DOHH2 (cell line): ENCODE results near the gene HIVEP1.

Source experiments
- H3F3A ChIP-seq: fragments of 200-600 bp; sonication (generic), shearing (Covaris generic); 2 replicates; pipeline ENCODE4 v1.6.0; 2016; ENCODE audit warnings: antibody characterized with exemption, mild to moderate bottlenecking; ENCODE audit not compliant: control insufficient read depth, insufficient read depth
- H3K27ac ChIP-seq: fragments of 200-600 bp; sonication (generic); 2 replicates; pipeline ENCODE4 v1.5.1; 2014; ENCODE audit warnings: low read depth, mild to moderate bottlenecking, low read length, moderate library complexity
- H3K27me3 ChIP-seq: fragments of 200-600 bp; sonication (generic); 2 replicates; pipeline ENCODE4 v1.6.1; 2014; ENCODE audit warnings: mild to moderate bottlenecking, low read length, mixed read lengths; ENCODE audit not compliant: control insufficient read depth
- H3K36me3 ChIP-seq: fragments of 200-600 bp; sonication (generic); 2 replicates; pipeline ENCODE4 v1.6.1; 2014; ENCODE audit warnings: mild to moderate bottlenecking, low read length, moderate library complexity, mixed read lengths; ENCODE audit not compliant: control insufficient read depth
- H3K4me1 ChIP-seq: fragments of 200-600 bp; sonication (generic); 2 replicates; pipeline ENCODE4 v1.6.1; 2014; ENCODE audit warnings: mild to moderate bottlenecking, low read length, mixed read lengths; ENCODE audit not compliant: control insufficient read depth
- H3K4me2 ChIP-seq: fragments of 200-600 bp; sonication (generic); 2 replicates; pipeline ENCODE4 v1.6.0; 2014; ENCODE audit warnings: mild to moderate bottlenecking, low read length, moderate library complexity
- H3K4me3 ChIP-seq: fragments of 200-600 bp; sonication (generic); 2 replicates; pipeline ENCODE4 v1.5.1; 2014; ENCODE audit warnings: mild to moderate bottlenecking, low read length, mixed read lengths
- H3K79me2 ChIP-seq: fragments of 200-600 bp; sonication (generic); 2 replicates; pipeline ENCODE4 v1.6.1; 2014; ENCODE audit warnings: mild to moderate bottlenecking, low read length, mixed read lengths; ENCODE audit not compliant: control insufficient read depth
- H3K9me2 ChIP-seq: fragments of 200-600 bp; sonication (generic); replicated peaks from 2 replicates; pipeline ENCODE4 v1.6.1; 2014; ENCODE audit warnings: mild to moderate bottlenecking, low read length, mixed read lengths; ENCODE audit not compliant: control insufficient read depth
- H3K9me3 ChIP-seq: fragments of 200-600 bp; sonication (generic); 2 replicates; pipeline ENCODE4 v1.6.1; 2014; ENCODE audit warnings: antibody characterized with exemption, low read length, mixed read lengths; ENCODE audit not compliant: control insufficient read depth, insufficient read depth
- H4K20me1 ChIP-seq: fragments of 200-600 bp; sonication (generic); 2 replicates; pipeline ENCODE4 v1.6.0; 2014; ENCODE audit warnings: low read depth, mild to moderate bottlenecking, antibody characterized with exemption, low read length, moderate library complexity; ENCODE audit not compliant: control insufficient read depth, insufficient read depth
- CTCF ChIP-seq: fragments of 200-600 bp; sonication (generic); IDR thresholded peaks from one replicate; pipeline ENCODE4 v1.5.1; 2014; ENCODE audit warnings: antibody characterized with exemption, mild to moderate bottlenecking, low read depth, low read length; ENCODE audit not compliant: poor library complexity, severe bottlenecking
- EZH2phosphoT487 ChIP-seq: fragments of 200-600 bp; sonication (generic); IDR thresholded peaks from 2 replicates; pipeline ENCODE4 v1.6.1; 2017; ENCODE audit warnings: borderline replicate concordance, mild to moderate bottlenecking, antibody characterized with exemption, low read length, moderate library complexity, mixed read lengths

Gene HIVEP1

GRCh38 chr6:12200015-12200564 lies 188.0 kb downstream of the HIVEP1 start:
- no peaks in the 10 kb centered on the region for H4K20me1 ChIP-seq
- no peak overlapping the region for H3K4me3 ChIP-seq
- no peaks in the 10 kb centered on the region for H3K79me2 ChIP-seq
- H3K9me3 ChIP-seq, result no peaks in the 10 kb centered on the region
- no peaks in the 10 kb centered on the region for H3K27me3 ChIP-seq
- H3K27ac ChIP-seq, result no peak overlapping the region
- H3K4me1 ChIP-seq, result no peaks in the 10 kb centered on the region
- no peak overlapping the region for H3K4me2 ChIP-seq
- H3K36me3 ChIP-seq, result no peaks in the 10 kb centered on the region
- H3F3A ChIP-seq, result no peaks in the 10 kb centered on the region
- no peak for TF ChIP-seq EZH2phosphoT487
- no peak for TF ChIP-seq CTCF
- no peaks in the 10 kb centered on the region for H3K9me2 ChIP-seq

DNA sequence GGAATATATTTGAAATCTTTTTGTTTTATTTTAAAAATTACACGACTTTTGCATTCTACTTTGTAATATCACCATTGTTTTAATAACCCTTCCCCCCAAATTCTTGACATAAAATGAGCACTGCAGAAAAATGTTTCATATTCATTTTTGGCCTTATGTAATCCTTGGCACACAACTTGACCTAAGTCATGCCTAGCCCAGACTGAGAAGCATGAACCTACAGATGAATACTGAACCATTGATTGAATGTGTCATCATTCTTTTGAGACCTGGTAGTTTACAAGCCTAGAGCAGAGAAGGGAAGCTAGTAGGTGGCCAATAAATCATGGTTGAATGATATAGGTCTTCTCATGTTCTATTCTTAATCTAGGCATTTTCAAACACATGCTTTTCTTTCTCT lies 188.6 kb downstream of the HIVEP1 start:
- Histone ChIP-seq H3K9me3 (no peaks in the 10 kb centered on the region), H3K79me2 (no peaks in the 10 kb centered on the region), H3K27ac (no peak overlapping the region), H3K9me2 (no peaks in the 10 kb centered on the region), H3K4me3 (no peak overlapping the region), H3K4me2 (no peak overlapping the region), H3F3A (no peaks in the 10 kb centered on the region), H3K27me3 (no peaks in the 10 kb centered on the region), H3K4me1 (no peaks in the 10 kb centered on the region), H3K36me3 (no peaks in the 10 kb centered on the region), H4K20me1 (no peaks in the 10 kb centered on the region)
- TF ChIP-seq CTCF (no peak), EZH2phosphoT487 (no peak)

DNA sequence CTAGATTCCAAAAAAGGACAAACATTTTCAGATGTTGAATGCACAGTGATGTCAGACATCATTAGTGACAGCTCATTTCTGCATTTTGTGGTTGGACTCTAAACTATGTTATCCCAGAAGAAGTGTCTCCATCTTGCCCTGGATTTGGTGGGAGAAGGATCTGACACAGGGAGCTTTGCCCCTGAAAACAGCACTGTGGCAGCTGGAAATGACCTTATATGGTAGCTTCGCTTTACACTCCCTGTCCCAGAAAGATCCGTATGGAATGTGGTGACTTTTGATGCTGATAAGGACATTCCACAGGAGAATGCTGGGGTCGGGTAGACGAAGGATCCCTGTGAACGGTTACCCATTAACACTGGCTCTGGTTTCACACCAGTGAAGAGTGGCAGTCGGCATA lies 190.9 kb downstream of the HIVEP1 start:
- no peak overlapping the region for H3K27ac ChIP-seq

More for the DNA sequence above, 190.9 kb downstream of the HIVEP1 start:
- H3K9me3 ChIP-seq, result no peaks in the 10 kb centered on the region
- no peaks in the 10 kb centered on the region for H3F3A ChIP-seq
- H3K4me1 ChIP-seq, result no peaks in the 10 kb centered on the region
- no peaks in the 10 kb centered on the region for H4K20me1 ChIP-seq
- H3K4me2 ChIP-seq, result no peak overlapping the region
- H3K9me2 ChIP-seq, result no peaks in the 10 kb centered on the region
- H3K4me3 ChIP-seq, result no peak overlapping the region
- no peaks in the 10 kb centered on the region for H3K79me2 ChIP-seq
- H3K36me3 ChIP-seq, result no peaks in the 10 kb centered on the region
- TF ChIP-seq CTCF, result no peak
- no peak for TF ChIP-seq EZH2phosphoT487
- peaks cover 4% of the 10 kb centered on the region; the same call in 1 of the 2 replicates for H3K27me3 ChIP-seq
